H1 (cell line): ENCODE results near the gene TEAD4. TPM values are rescaled to one million over a fixed set of nuclear protein-coding genes. Genes with fewer than 3 reads are reported as not detected.

Source experiments
- CTCF ChIA-PET: fragments of 300-600 bp; sonication (Branson Sonifier 250); formaldehyde crosslinking; loops from one replicate; lab custom pipeline; 2021; ENCODE audit not compliant: partially characterized antibody; lab: Charles Lee
- POLR2A ChIA-PET: fragments of 300-600 bp; sonication (Branson Sonifier 250); formaldehyde crosslinking; loops from one replicate; lab custom pipeline; 2021; ENCODE audit warnings: inconsistent platforms; ENCODE audit not compliant: partially characterized antibody; lab: Charles Lee
- DNase-seq, 2 experiments: peaks; one replicate each; pipeline versions ENCODE4 v3.0.0 to v3.0.0-alpha.2; 2010 to 2022; ENCODE audit warnings: low spot score in 2 of 2, low read depth in 1 of 2, mixed read lengths in 1 of 2
- FAIRE-seq: peaks from 2 replicates; lab custom pipeline; 2011; peaks lifted over from hg19 to GRCh38; lab: Jason Lieb, UNC
- H2AFZ ChIP-seq: 2 replicates; pipeline ENCODE4 v1.8.1; 2012; ENCODE audit warnings: low read length, inconsistent platforms
- H2AK5ac ChIP-seq: 2 replicates; pipeline ENCODE4 v1.6.1; 2013; ENCODE audit warnings: low read depth, low read length
- H2BK120ac ChIP-seq: replicated peaks from 2 replicates; pipeline ENCODE3; 2013; ENCODE audit warnings: low read depth, low read length, inconsistent platforms
- H2BK12ac ChIP-seq: 2 replicates; pipeline ENCODE4 v1.6.1; 2013; ENCODE audit warnings: low read depth, low read length
- H2BK15ac ChIP-seq: 2 replicates; pipeline ENCODE4 v1.6.1; 2013; ENCODE audit warnings: low read length
- H2BK20ac ChIP-seq: 2 replicates; pipeline ENCODE4 v1.6.1; 2013; ENCODE audit warnings: low read length
- H2BK5ac ChIP-seq: 2 replicates; pipeline ENCODE4 v1.6.1; 2013; ENCODE audit warnings: low read depth, low read length
- H3K14ac ChIP-seq: 2 replicates; pipeline ENCODE4 v1.6.1; 2013; ENCODE audit warnings: inconsistent platforms; ENCODE audit not compliant: insufficient read length
- H3K18ac ChIP-seq: 2 replicates; pipeline ENCODE4 v1.6.1; 2013; ENCODE audit warnings: low read length; ENCODE audit errors: extremely low read depth
- H3K23ac ChIP-seq: 2 replicates; pipeline ENCODE4 v1.6.1; 2013; ENCODE audit warnings: inconsistent platforms; ENCODE audit not compliant: insufficient read length
- H3K23me2 ChIP-seq: 2 replicates; pipeline ENCODE4 v1.6.1; 2013; ENCODE audit warnings: low read depth, low read length
- H3K27ac ChIP-seq: 2 replicates; pipeline ENCODE4 v1.6.1; 2011; ENCODE audit warnings: low read depth, low read length, inconsistent platforms
- H3K27me3 ChIP-seq, 4 experiments: replicated peaks in 1 of 4; 1 replicate in 1 of 4; 2 replicates in 3 of 4; pipeline versions ENCODE4 v1.6.1 to v1.8.1; 2011 to 2013; ENCODE audit warnings: low read length in 3 of 4, mild to moderate bottlenecking in 3 of 4, inconsistent platforms in 2 of 4, mixed read lengths in 2 of 4, moderate library complexity in 1 of 4; ENCODE audit not compliant: control insufficient read depth in 3 of 4, insufficient read depth in 3 of 4; ENCODE audit errors: extremely low read depth in 1 of 4
- H3K36me3 ChIP-seq, 4 experiments: 2 replicates each; pipeline versions ENCODE4 v1.6.1 to v1.8.1; 2011 to 2013; ENCODE audit warnings: mild to moderate bottlenecking in 4 of 4, low read length in 3 of 4, moderate library complexity in 2 of 4, control low read depth in 1 of 4, inconsistent platforms in 1 of 4; ENCODE audit not compliant: insufficient read depth in 4 of 4, control insufficient read depth in 2 of 4
- H3K4ac ChIP-seq: replicated peaks from 2 replicates; pipeline ENCODE3; 2013; ENCODE audit warnings: low read length, low read depth, mixed read lengths, inconsistent platforms; ENCODE audit not compliant: insufficient read length
- H3K4me1 ChIP-seq, 4 experiments: replicated peaks in 1 of 4; 1 replicate in 1 of 4; 2 replicates in 3 of 4; pipeline versions ENCODE4 v1.6.1 to v1.8.1; 2011 to 2013; ENCODE audit warnings: low read length in 3 of 4, inconsistent platforms in 2 of 4, mixed read lengths in 1 of 4; ENCODE audit not compliant: insufficient read depth in 4 of 4, control insufficient read depth in 3 of 4
- H3K4me2 ChIP-seq, 2 experiments: 2 replicates each; pipeline versions ENCODE4 v1.6.1 to v1.8.1; 2011 to 2013; ENCODE audit warnings: low read depth in 2 of 2, low read length in 2 of 2, control low read depth in 1 of 2, inconsistent platforms in 1 of 2, mild to moderate bottlenecking in 1 of 2; ENCODE audit not compliant: insufficient read depth in 1 of 2
- H3K4me3 ChIP-seq, 4 experiments: fragments of 200-600, 300-600 bp in 1 of 4; sonication (generic), shearing (Covaris generic), sonication (Bioruptor Twin) in 1 of 4; 2 replicates each; pipeline versions ENCODE4 v1.5.1 to v1.8.1; 2011 to 2016; ENCODE audit warnings: low read length in 4 of 4, low read depth in 3 of 4, control low read depth in 2 of 4, inconsistent platforms in 2 of 4, mild to moderate bottlenecking in 2 of 4, mixed read lengths in 1 of 4, moderate library complexity in 1 of 4; ENCODE audit not compliant: insufficient read depth in 2 of 4; ENCODE audit errors: extremely low read depth in 1 of 4
- H3K56ac ChIP-seq: replicated peaks from 2 replicates; pipeline ENCODE3; 2013; ENCODE audit warnings: low read depth, mild to moderate bottlenecking, mixed read lengths, low read length, inconsistent platforms; ENCODE audit not compliant: insufficient read length
- H3K79me1 ChIP-seq: 2 replicates; pipeline ENCODE4 v1.6.1; 2013; ENCODE audit warnings: low read depth, low read length, control low read depth
- H3K79me2 ChIP-seq, 2 experiments: 2 replicates each; pipeline versions ENCODE4 v1.6.1 to v1.8.1; 2012 to 2013; ENCODE audit warnings: low read length in 2 of 2, mild to moderate bottlenecking in 2 of 2, inconsistent platforms in 1 of 2; ENCODE audit not compliant: insufficient read depth in 2 of 2, control insufficient read depth in 1 of 2
- H3K9ac ChIP-seq, 4 experiments: replicated peaks in 1 of 4; 1 replicate in 1 of 4; 2 replicates in 3 of 4; pipeline versions ENCODE4 v1.6.1 to v1.8.1; 2011 to 2013; ENCODE audit warnings: low read depth in 3 of 4, low read length in 3 of 4, control low read depth in 2 of 4, mild to moderate bottlenecking in 2 of 4, moderate library complexity in 2 of 4, inconsistent platforms in 1 of 4; ENCODE audit errors: extremely low read depth in 1 of 4
- H3K9me3 ChIP-seq, 2 experiments: 2 replicates each; pipeline versions ENCODE4 v1.6.1 to v1.8.1; 2012 to 2013; ENCODE audit warnings: mild to moderate bottlenecking in 2 of 2, moderate library complexity in 2 of 2, control low read depth in 1 of 2, inconsistent platforms in 1 of 2, low read depth in 1 of 2, low read length in 1 of 2, mixed read lengths in 1 of 2; ENCODE audit not compliant: insufficient read depth in 2 of 2
- H4K20me1 ChIP-seq, 2 experiments: replicated peaks in 1 of 2; 2 replicates each; pipeline versions ENCODE3 to v1.8.1; 2011 to 2013; ENCODE audit warnings: inconsistent platforms in 2 of 2, low read length in 2 of 2, mild to moderate bottlenecking in 1 of 2; ENCODE audit not compliant: insufficient read depth in 2 of 2, control insufficient read depth in 1 of 2
- H4K5ac ChIP-seq: 2 replicates; pipeline ENCODE4 v1.6.1; 2013; ENCODE audit warnings: low read length, low read depth, mixed read lengths, inconsistent platforms; ENCODE audit not compliant: insufficient read length
- H4K8ac ChIP-seq: 2 replicates; pipeline ENCODE4 v1.8.0; 2013; ENCODE audit warnings: mild to moderate bottlenecking, moderate library complexity, low read length, inconsistent platforms; ENCODE audit not compliant: insufficient read depth; ENCODE audit errors: extremely low read depth
- H4K91ac ChIP-seq: replicated peaks from 2 replicates; pipeline ENCODE3; 2013; ENCODE audit warnings: low read length, mixed read lengths, inconsistent platforms; ENCODE audit not compliant: insufficient read length
- BRCA1 ChIP-seq: IDR thresholded peaks from 2 replicates; pipeline ENCODE4 v1.6.1; 2012; ENCODE audit warnings: low read depth, low read length, improper control_type of control experiment
- CBX8 ChIP-seq: fragments of 300-800, 300-1000 bp; sonication (generic); IDR thresholded peaks from 2 replicates; pipeline ENCODE4 v1.7.1; 2016; ENCODE audit warnings: low read depth, low read length, borderline replicate concordance
- CEBPB ChIP-seq: IDR thresholded peaks from 2 replicates; pipeline ENCODE4 v1.6.1; 2012; ENCODE audit warnings: low read depth, low read length
- CREB1 ChIP-seq: IDR thresholded peaks from 2 replicates; pipeline ENCODE4 v1.6.1; 2012; ENCODE audit warnings: inconsistent platforms
- E2F6 ChIP-seq: IDR thresholded peaks from 2 replicates; pipeline ENCODE4 v1.6.1; 2012; ENCODE audit warnings: inconsistent platforms
- EGR1 ChIP-seq: IDR thresholded peaks from 2 replicates; pipeline ENCODE4 v1.6.1; 2011; ENCODE audit warnings: low read depth, low read length, borderline replicate concordance
- FOSL1 ChIP-seq: IDR thresholded peaks from 2 replicates; pipeline ENCODE4 v1.6.1; 2011; ENCODE audit warnings: mild to moderate bottlenecking, low read depth, low read length, moderate library complexity; ENCODE audit not compliant: insufficient read depth
- JUN ChIP-seq: IDR thresholded peaks from 2 replicates; pipeline ENCODE4 v1.6.1; 2011; ENCODE audit warnings: low read depth, mild to moderate bottlenecking, improper control_type of control experiment, low read length
- POLR2A ChIP-seq, 2 experiments: IDR thresholded peaks; 1 replicate in 1 of 2; 2 replicates in 1 of 2; pipeline ENCODE4 v1.6.1; 2011; ENCODE audit warnings: low read depth in 2 of 2, low read length in 2 of 2, mild to moderate bottlenecking in 2 of 2; ENCODE audit errors: control extremely low read depth in 1 of 2
- RFX5 ChIP-seq: IDR thresholded peaks from 2 replicates; pipeline ENCODE4 v1.6.1; 2011; ENCODE audit warnings: low read depth, low read length, improper control_type of control experiment, borderline replicate concordance
- SIRT6 ChIP-seq: IDR thresholded peaks from one replicate; pipeline ENCODE4 v1.7.1; 2012; ENCODE audit warnings: low read length, inconsistent platforms
- SP2 ChIP-seq: IDR thresholded peaks from 2 replicates; pipeline ENCODE4 v1.6.1; 2012; ENCODE audit warnings: mild to moderate bottlenecking, low read length, inconsistent platforms
- SRF ChIP-seq: IDR thresholded peaks from 2 replicates; pipeline ENCODE4 v1.6.1; 2011; ENCODE audit warnings: mild to moderate bottlenecking, low read depth, low read length, moderate library complexity
- TAF1 ChIP-seq: IDR thresholded peaks from 2 replicates; pipeline ENCODE4 v1.6.1; 2011; ENCODE audit warnings: mild to moderate bottlenecking, low read depth, low read length
- TAF7 ChIP-seq: optimal IDR thresholded peaks from 2 replicates; pipeline ENCODE3; 2011; ENCODE audit warnings: low read depth, mild to moderate bottlenecking, inconsistent platforms, low read length, moderate library complexity, borderline replicate concordance
- TCF12 ChIP-seq: IDR thresholded peaks from 2 replicates; pipeline ENCODE4 v1.6.1; 2011; ENCODE audit warnings: low read depth, mild to moderate bottlenecking, low read length
- WGBS, 2 experiments: shearing (Covaris generic) in 1 of 2; methylation state at CpG; one replicate each; pipeline versions ENCODE4 v1.1.6 to v1.1.7; 2013 to 2015; ENCODE audit warnings: low lambda C conversion rate in 2 of 2, mixed read lengths in 2 of 2, inconsistent platforms in 1 of 2, low coverage in 1 of 2, missing lambda C conversion rate in 1 of 2; ENCODE audit not compliant: insufficient replicate concordance in 2 of 2, insufficient coverage in 1 of 2, insufficient read length in 1 of 2; ENCODE audit errors: extremely low coverage in 1 of 2, missing lambda C conversion rate in 1 of 2; 5-methylcytosine and 5-hydroxymethylcytosine counted together
- polyA plus RNA-seq, 7 experiments: library from polyadenylated mRNA; depleted of rRNA in 3 of 7; stranded (reverse) in 5 of 7; unstranded in 2 of 7; fragments of >200 nt in 5 of 7; fragments of 200-250 nt in 2 of 7; gene quantifications; 1 replicate in 5 of 7; 2 replicates in 1 of 7; 4 replicates in 1 of 7; pipeline versions ENCODE4 v1.2.1 to v1.2.3, GENCODE V29; 2011 to 2013; ENCODE audit warnings: missing spikeins in 2 of 7, mixed read lengths in 2 of 7
- total RNA-seq: library from RNA; stranded (reverse); fragmentation: NEBNext Ultra II Directional; extraction: Animal tissue kit (Norgen Biotek cat#: 25700); gene quantifications from 2 replicates; pipeline ENCODE4 v1.2.1, GENCODE V29; 2021

The TEAD4 gene
- total and polyA plus RNA-seq, 2 of the 8 experiments (the other 6 are each of a cell fraction or from before 2014, with no cell fraction given) = 56.7 to 116 TPM

GRCh38 chr12:3016191-3016590 lies 57.0 kb downstream of the TEAD4 start:
- Histone ChIP-seq H3K79me2 (no peaks in the 10 kb centered on the region), H4K8ac (no peak overlapping the region), H2BK20ac (no peak overlapping the region), H4K5ac (no peak overlapping the region), H3K23me2 (no peaks in the 10 kb centered on the region), H3K4ac (no peak overlapping the region), H3K18ac (no peak overlapping the region), H3K79me1 (no peaks in the 10 kb centered on the region), H3K4me3 (no peak overlapping the region), H3K27me3 (no peaks in the 10 kb centered on the region), H2BK5ac (no peak overlapping the region), H2BK15ac (no peak overlapping the region), H3K56ac (no peak overlapping the region), H3K4me2 (no peak overlapping the region), H3K9me3 (no peaks in the 10 kb centered on the region), H3K27ac (no peak overlapping the region), H2BK120ac (no peak overlapping the region), H2BK12ac (no peak overlapping the region), H4K20me1 (peaks cover 2 to 19% of the 10 kb centered on the region in 2 experiments), H3K4me1 (no peaks in the 10 kb centered on the region; a peak in 1 of 7 replicates), H3K23ac (no peak overlapping the region), H3K9ac (no peak overlapping the region), H2AFZ (no peak overlapping the region), H4K91ac (no peak overlapping the region), H3K36me3 (peaks cover 4 to 16% (median 8%) of the 10 kb centered on the region in 4 experiments; a peak in 6 of 8 replicates), H3K14ac (no peak overlapping the region), H2AK5ac (no peak overlapping the region)
- CTCF ChIA-PET = interaction anchor here (0.6 to 5.4 kb wide), 6 partner anchors 13 to 1997 kb away, joined by 3 to 27 read pairs (median 7); no protein-coding TSS in a partner anchor
- 81% methylated on average over 8 of the region's 8 CpGs; no CpG with 5 or more reads in 1 of the 2 experiments for WGBS, 2 experiments
- no peak for DNase-seq
- POLR2A ChIA-PET = interaction anchor here (0.6 to 1.0 kb wide), 2 partner anchors 15 to 141 kb away, joined by 3 to 4 read pairs; no protein-coding TSS in a partner anchor
- no peak for FAIRE-seq
- no peak for TF ChIP-seq TCF12
- no peak for TF ChIP-seq SRF
- TF ChIP-seq RFX5 = no peak
- TF ChIP-seq EGR1 = no peak
- TF ChIP-seq BRCA1 = no peak
- no peak for TF ChIP-seq SP2
- no peak for TF ChIP-seq JUN
- no peak for TF ChIP-seq E2F6
- no peak for TF ChIP-seq CREB1
- no peak for TF ChIP-seq TAF7
- TF ChIP-seq FOSL1 = no peak
- TF ChIP-seq TAF1 = no peak
- TF ChIP-seq CEBPB = no peak
- TF ChIP-seq CBX8 = no peak
- TF ChIP-seq POLR2A (IDR thresholded peaks at IDR 0.05; ENCODE audit: control extremely low read depth in 1 of 2, low read depth in 2 of 2, low read length in 2 of 2) = no peak
- TF ChIP-seq SIRT6 = no peak
